NCI-H1105 (cell line): ENCODE data around the gene AOX1.
"Not testable (repeated sequence)": the region's sequence is repeated elsewhere in the genome, so short reads cannot be mapped to it uniquely, and the experiment has no call there.

Experiments
- DNase-seq: peaks from one replicate; lab custom pipeline; 2025; lab: John Stamatoyannopoulos, UW

The AOX1 gene

GRCh38 chr2:200702646-200703118 lies 116.9 kb downstream of the AOX1 start:
- DNase-seq, result no peak

GRCh38 chr2:200703127-200703925 lies 117.5 kb downstream of the AOX1 start:
- peak; percentile 5 for DNase-seq

GRCh38 chr2:200703926-200704637 lies 118.3 kb downstream of the AOX1 start:
- no peak for DNase-seq

GRCh38 chr2:200705305-200706041 lies 119.7 kb downstream of the AOX1 start:
- no peak for DNase-seq

GRCh38 chr2:200708943-200709342 lies 123.1 kb downstream of the AOX1 start:
- DNase-seq, result no peak

- DNase-seq, result peak; percentile 18
These were observed 127.3 kb downstream of the AOX1 start for GRCh38 chr2:200713003-200713703.

- no peak for DNase-seq
These were observed 127.9 kb downstream of the AOX1 start for GRCh38 chr2:200713704-200714064.

- not testable (repeated sequence) for DNase-seq
These were observed 129.2 kb downstream of the AOX1 start for GRCh38 chr2:200715014-200715413.

GRCh38 chr2:200716386-200716785 lies 130.6 kb downstream of the AOX1 start:
- no peak for DNase-seq
